PC-3 (cell line): ENCODE data around the gene SLC1A3. TPM values are rescaled to one million over a fixed set of nuclear protein-coding genes. Genes with fewer than 3 reads are reported as not detected.
A peak's percentile ranks its signal among the peaks of the same experiment; 100 is the strongest.

Experiments used
- ATAC-seq: fragments of 200-7000 bp; cut with Tn5 transposase; 2 replicates; pipeline ENCODE4 v1.9.1; 2020; ENCODE audit warnings: mild to moderate bottlenecking, moderate library complexity
- BruUV-seq: library from RNA; stranded (reverse); fragments of 400-500 nt; replicated peaks from 2 replicates; lab custom pipeline; 2021; lab: Mats Ljungman, UMichigan
- CTCF ChIA-PET: fragments of 300-600 bp; sonication (Branson Sonifier 250); formaldehyde crosslinking; loops from one replicate; lab custom pipeline; 2022; ENCODE audit warnings: antibody characterized with exemption; lab: Charles Lee
- POLR2A ChIA-PET: fragments of 300-600 bp; sonication (Branson Sonifier 250); formaldehyde crosslinking; loops from one replicate; lab custom pipeline; 2022; ENCODE audit warnings: antibody characterized with exemption; ENCODE audit not compliant: unreplicated experiment; lab: Charles Lee
- DNase-seq: peaks from one replicate; pipeline ENCODE4 v3.0.0-alpha.2; 2015
- H2AFZ ChIP-seq: fragments of 300-600 bp; sonication (generic); 2 replicates; pipeline ENCODE4 v1.6.0; 2016; ENCODE audit warnings: antibody characterized with exemption, low read length
- H3F3A ChIP-seq: fragments of 300-600 bp; sonication (generic); one replicate; pipeline ENCODE4 v1.6.0; 2017; ENCODE audit warnings: antibody characterized with exemption, low read length, control low read depth, mild to moderate bottlenecking; ENCODE audit not compliant: unreplicated experiment
- H3K27ac ChIP-seq: fragments of 300-600 bp; sonication (generic); 2 replicates; pipeline ENCODE4 v1.5.1; 2016; ENCODE audit warnings: mild to moderate bottlenecking, low read length
- H3K27me3 ChIP-seq: fragments of 300-600 bp; sonication (generic); 2 replicates; pipeline ENCODE4 v1.6.1; 2016; ENCODE audit warnings: low read length, mixed read lengths
- H3K36me3 ChIP-seq: fragments of 300-600 bp; sonication (generic); 2 replicates; pipeline ENCODE4 v1.6.1; 2016; ENCODE audit warnings: low read depth, mixed run types, low read length, mixed read lengths
- H3K4me1 ChIP-seq: fragments of 300-600 bp; sonication (generic); 2 replicates; pipeline ENCODE4 v1.5.1; 2016; ENCODE audit warnings: low read length; ENCODE audit not compliant: insufficient read depth
- H3K4me2 ChIP-seq: fragments of 300-600 bp; sonication (generic); 2 replicates; pipeline ENCODE4 v1.6.0; 2016; ENCODE audit warnings: low read length
- H3K4me3 ChIP-seq: fragments of 300-600 bp; sonication (generic); 2 replicates; pipeline ENCODE4 v1.5.1; 2016; ENCODE audit warnings: mild to moderate bottlenecking, low read length, mixed read lengths
- H3K79me2 ChIP-seq: fragments of 300-600 bp; sonication (generic); 2 replicates; pipeline ENCODE4 v1.6.1; 2017; ENCODE audit warnings: low read length, mixed read lengths
- H3K9ac ChIP-seq: fragments of 300-600 bp; sonication (generic); 2 replicates; pipeline ENCODE4 v1.6.0; 2016; ENCODE audit warnings: mild to moderate bottlenecking, low read length
- H3K9me2 ChIP-seq: fragments of 300-600 bp; sonication (generic); replicated peaks from 2 replicates; pipeline ENCODE4 v1.6.1; 2016; ENCODE audit warnings: mixed run types, low read length, mixed read lengths
- H3K9me3 ChIP-seq: fragments of 300-600 bp; sonication (generic); 2 replicates; pipeline ENCODE4 v1.6.1; 2016; ENCODE audit warnings: low read length, mixed read lengths
- H4K20me1 ChIP-seq: fragments of 300-600 bp; sonication (generic); 2 replicates; pipeline ENCODE4 v1.6.1; 2016; ENCODE audit warnings: low read length, mixed read lengths
- EZH2 ChIP-seq: fragments of 300-600 bp; sonication (generic); IDR thresholded peaks from one replicate; pipeline ENCODE4 v1.6.1; 2017; ENCODE audit warnings: antibody characterized with exemption, mild to moderate bottlenecking, low read length; ENCODE audit not compliant: unreplicated experiment
- EZH2phosphoT487 ChIP-seq: fragments of 300-600 bp; sonication (generic); IDR thresholded peaks from 2 replicates; pipeline ENCODE4 v1.6.1; 2018; ENCODE audit warnings: mild to moderate bottlenecking, antibody characterized with exemption, low read length, borderline replicate concordance
- intact Hi-C: fragments of 100-400 bp; cut with micrococcal nuclease; formaldehyde crosslinking; loops from 2 replicates; pipeline ENCODE4 v1.9.0; 2023
- total RNA-seq: library from RNA; depleted of rRNA; stranded (reverse); fragments of >200 nt; gene quantifications from 2 replicates; pipeline ENCODE4 v1.2.3, GENCODE V29; 2014
- TF ChIP-seq, protein P1 (sequence below): fragments of 300-600 bp; sonication (generic); conservative IDR thresholded peaks from 2 replicates; pipeline ENCODE4 v1.5.1; 2017; ENCODE audit warnings: antibody characterized with exemption, low read depth, mild to moderate bottlenecking, low read length

SLC1A3 gene
- total RNA-seq, 1 experiment from 2014 or later = 24.7 TPM

DNA sequence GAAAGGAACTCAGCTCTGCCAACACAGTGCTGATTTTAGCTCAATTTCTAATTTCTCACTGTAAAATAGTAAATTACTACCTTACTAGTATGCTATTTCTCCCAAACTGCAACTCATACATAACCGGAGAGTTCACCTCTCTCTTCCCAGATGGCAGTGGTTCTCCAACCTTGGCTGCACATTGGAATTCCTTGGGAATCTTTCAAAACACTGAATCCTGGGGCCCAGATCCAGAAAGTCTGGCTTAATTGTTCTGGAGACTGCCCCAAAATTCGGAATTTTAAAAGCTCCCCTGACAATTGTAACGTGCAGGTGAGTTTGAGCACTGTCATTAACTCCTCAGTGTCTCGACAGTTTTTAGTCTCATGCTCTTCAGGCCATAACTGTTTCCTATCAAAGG lies 100.3 kb downstream of the SLC1A3 start:
- Histone ChIP-seq H3K4me1 (no peaks in the 10 kb centered on the region), H3K27me3 (peaks cover 32% of the 10 kb centered on the region), H3K27ac (no peak overlapping the region), H3K9me2 (0 out of 2 replicates have a peak, but pooled peaks cover 5% of the 10 kb centered on the region), H3F3A (no peaks in the 10 kb centered on the region), H3K4me3 (no peak overlapping the region), H3K4me2 (no peak overlapping the region), H3K36me3 (no peaks in the 10 kb centered on the region), H4K20me1 (no peaks in the 10 kb centered on the region), H3K79me2 (no peaks in the 10 kb centered on the region), H2AFZ (no peak overlapping the region), H3K9me3 (no peaks in the 10 kb centered on the region), H3K9ac (no peak overlapping the region)
- no peak for DNase-seq
- intact Hi-C loops = no loop called here
- no TSS peak for BruUV-seq
- POLR2A ChIA-PET = no interaction called here
- CTCF ChIA-PET = no interaction called here
- no peak for ATAC-seq
- no peak for TF ChIP-seq EZH2
- TF ChIP-seq EZH2phosphoT487 = no peak
- TF ChIP-seq, protein P1, sequence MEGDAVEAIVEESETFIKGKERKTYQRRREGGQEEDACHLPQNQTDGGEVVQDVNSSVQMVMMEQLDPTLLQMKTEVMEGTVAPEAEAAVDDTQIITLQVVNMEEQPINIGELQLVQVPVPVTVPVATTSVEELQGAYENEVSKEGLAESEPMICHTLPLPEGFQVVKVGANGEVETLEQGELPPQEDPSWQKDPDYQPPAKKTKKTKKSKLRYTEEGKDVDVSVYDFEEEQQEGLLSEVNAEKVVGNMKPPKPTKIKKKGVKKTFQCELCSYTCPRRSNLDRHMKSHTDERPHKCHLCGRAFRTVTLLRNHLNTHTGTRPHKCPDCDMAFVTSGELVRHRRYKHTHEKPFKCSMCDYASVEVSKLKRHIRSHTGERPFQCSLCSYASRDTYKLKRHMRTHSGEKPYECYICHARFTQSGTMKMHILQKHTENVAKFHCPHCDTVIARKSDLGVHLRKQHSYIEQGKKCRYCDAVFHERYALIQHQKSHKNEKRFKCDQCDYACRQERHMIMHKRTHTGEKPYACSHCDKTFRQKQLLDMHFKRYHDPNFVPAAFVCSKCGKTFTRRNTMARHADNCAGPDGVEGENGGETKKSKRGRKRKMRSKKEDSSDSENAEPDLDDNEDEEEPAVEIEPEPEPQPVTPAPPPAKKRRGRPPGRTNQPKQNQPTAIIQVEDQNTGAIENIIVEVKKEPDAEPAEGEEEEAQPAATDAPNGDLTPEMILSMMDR = no peak

DNA sequence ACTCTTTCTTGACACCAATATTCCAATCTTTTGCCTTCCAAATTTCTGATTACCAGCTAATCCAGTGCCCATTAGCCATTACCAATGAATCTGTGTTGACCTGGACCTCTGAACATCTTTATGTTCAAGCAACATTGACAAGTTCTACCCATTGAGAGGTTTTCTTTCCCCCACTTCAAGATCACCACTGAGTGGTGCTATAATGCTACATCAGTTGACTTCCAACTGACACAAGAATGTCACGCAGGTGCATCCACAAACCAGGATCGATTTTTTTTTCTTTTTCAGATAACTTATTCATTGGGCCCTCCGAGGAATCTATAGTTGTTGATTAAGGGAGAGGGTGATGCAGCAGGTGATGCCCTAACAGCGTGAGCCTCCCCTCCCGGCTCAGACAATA lies 102.6 kb downstream of the SLC1A3 start:
- intact Hi-C loops = no loop called here
- TF ChIP-seq EZH2phosphoT487 (no peak), EZH2 (no peak)
- TF ChIP-seq, protein P1 = peak; percentile 25; the same call in 1 of the 2 replicates
- ChIA-PET POLR2A (no interaction called here), CTCF (no interaction called here)
- H2AFZ ChIP-seq = no peak overlapping the region
- peaks cover 12% of the 10 kb centered on the region; the same call in 1 of the 2 replicates for H3K27me3 ChIP-seq
- DNase-seq (no peak), ATAC-seq (no peak)
- BruUV-seq = no TSS peak
- no peaks in the 10 kb centered on the region for H3K36me3 ChIP-seq
- H3F3A ChIP-seq = no peaks in the 10 kb centered on the region
- no peaks in the 10 kb centered on the region for H3K79me2 ChIP-seq
- H3K4me3 ChIP-seq = no peak overlapping the region
- H3K9me3 ChIP-seq = no peaks in the 10 kb centered on the region
- no peak overlapping the region for H3K9ac ChIP-seq
- no peak overlapping the region for H3K27ac ChIP-seq
- H3K4me2 ChIP-seq = no peak overlapping the region
- H3K9me2 ChIP-seq = 0 out of 2 replicates have a peak, but pooled peaks cover 5% of the 10 kb centered on the region
- no peaks in the 10 kb centered on the region for H4K20me1 ChIP-seq
- no peaks in the 10 kb centered on the region for H3K4me1 ChIP-seq

DNA sequence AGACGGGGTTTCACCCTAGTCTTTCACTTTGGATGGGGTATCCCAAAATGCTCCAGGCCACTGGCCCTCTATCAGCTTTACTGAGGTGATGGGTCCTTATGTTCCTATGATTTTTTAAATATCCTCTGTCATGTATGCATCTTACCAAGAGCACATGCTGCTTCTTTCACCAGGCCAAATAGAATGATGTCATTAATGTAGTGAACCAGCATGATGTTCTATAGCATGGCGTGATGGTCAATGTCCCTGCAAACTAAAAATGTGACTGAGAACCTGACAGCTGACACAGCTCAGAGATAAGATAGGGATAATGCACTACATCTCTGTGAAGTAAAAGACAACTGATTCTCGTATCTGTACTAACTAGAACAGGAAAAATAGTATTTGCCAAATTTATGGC lies 103.6 kb downstream of the SLC1A3 start:
- intact Hi-C loops = no loop called here
- H3K9me3 ChIP-seq = no peaks in the 10 kb centered on the region
- no peak overlapping the region for H3K27ac ChIP-seq
- no peaks in the 10 kb centered on the region for H3F3A ChIP-seq
- no peak overlapping the region for H3K9ac ChIP-seq
- TF ChIP-seq EZH2phosphoT487 = no peak
- TF ChIP-seq EZH2 = no peak
- TF ChIP-seq, protein P1 = no peak
- 0 out of 2 replicates have a peak, but pooled peaks cover 5% of the 10 kb centered on the region for H3K9me2 ChIP-seq
- H3K4me1 ChIP-seq = no peaks in the 10 kb centered on the region
- H3K27me3 ChIP-seq = peaks cover 2% of the 10 kb centered on the region; the same call in 1 of the 2 replicates
- BruUV-seq = no TSS peak
- ATAC-seq (no peak), DNase-seq (no peak)
- H3K36me3 ChIP-seq = no peaks in the 10 kb centered on the region
- H2AFZ ChIP-seq = no peak overlapping the region
- ChIA-PET POLR2A (no interaction called here), CTCF (no interaction called here)
- H4K20me1 ChIP-seq = no peaks in the 10 kb centered on the region
- no peaks in the 10 kb centered on the region for H3K79me2 ChIP-seq
- H3K4me3 ChIP-seq = no peak overlapping the region
- H3K4me2 ChIP-seq = no peak overlapping the region
